ENCODE results near the gene TMEM219. TPM values are rescaled to one million over a fixed set of nuclear protein-coding genes. Genes with fewer than 3 reads are reported as not detected.
A peak's percentile ranks its signal among the peaks of the same experiment; 100 is the strongest.

Gene TMEM219
- total RNA-seq, 4 donors from 2014 or later = 89.1 to 131 (median 100) TPM

DNA sequence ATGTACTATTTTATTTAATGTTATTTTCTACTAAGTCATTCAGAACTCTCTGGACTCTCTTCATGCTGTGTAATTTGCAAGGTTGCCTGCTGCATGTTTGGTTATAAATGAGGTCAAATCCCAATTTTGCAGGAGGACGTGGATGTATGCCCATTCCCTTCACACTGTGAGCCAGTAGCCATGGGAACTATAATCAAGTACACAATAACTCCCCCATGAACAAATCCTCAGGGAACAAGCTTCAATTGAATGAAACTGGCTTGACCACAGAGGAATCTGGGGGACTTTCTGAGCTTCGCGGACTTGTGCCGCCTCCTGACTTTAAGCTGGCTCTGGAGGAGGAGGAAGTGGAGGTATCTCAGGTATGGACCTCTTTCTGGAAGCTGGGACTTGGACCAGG lies 21.2 kb upstream of the TMEM219 start:
- H3K4me1 ChIP-seq = peaks cover 0 to 18% (median 7%) of the 10 kb centered on the region in 3 donors
- no peaks in the 10 kb centered on the region for H3K27me3 ChIP-seq
- ATAC-seq = no peak
- TF ChIP-seq POLR2A (IDR thresholded peaks at IDR 0.05) (no peak), EP300 (IDR thresholded peaks at IDR 0.05) (no peak), POLR2AphosphoS5 (IDR thresholded peaks at IDR 0.05) (no peak)
- TF ChIP-seq, protein P1, sequence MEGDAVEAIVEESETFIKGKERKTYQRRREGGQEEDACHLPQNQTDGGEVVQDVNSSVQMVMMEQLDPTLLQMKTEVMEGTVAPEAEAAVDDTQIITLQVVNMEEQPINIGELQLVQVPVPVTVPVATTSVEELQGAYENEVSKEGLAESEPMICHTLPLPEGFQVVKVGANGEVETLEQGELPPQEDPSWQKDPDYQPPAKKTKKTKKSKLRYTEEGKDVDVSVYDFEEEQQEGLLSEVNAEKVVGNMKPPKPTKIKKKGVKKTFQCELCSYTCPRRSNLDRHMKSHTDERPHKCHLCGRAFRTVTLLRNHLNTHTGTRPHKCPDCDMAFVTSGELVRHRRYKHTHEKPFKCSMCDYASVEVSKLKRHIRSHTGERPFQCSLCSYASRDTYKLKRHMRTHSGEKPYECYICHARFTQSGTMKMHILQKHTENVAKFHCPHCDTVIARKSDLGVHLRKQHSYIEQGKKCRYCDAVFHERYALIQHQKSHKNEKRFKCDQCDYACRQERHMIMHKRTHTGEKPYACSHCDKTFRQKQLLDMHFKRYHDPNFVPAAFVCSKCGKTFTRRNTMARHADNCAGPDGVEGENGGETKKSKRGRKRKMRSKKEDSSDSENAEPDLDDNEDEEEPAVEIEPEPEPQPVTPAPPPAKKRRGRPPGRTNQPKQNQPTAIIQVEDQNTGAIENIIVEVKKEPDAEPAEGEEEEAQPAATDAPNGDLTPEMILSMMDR (IDR thresholded peaks at IDR 0.05) = no peak
- no peaks in the 10 kb centered on the region for H3K36me3 ChIP-seq
- no peaks in the 10 kb centered on the region for H3K9me3 ChIP-seq
- 36 to 47% methylated on average over 3 to 4 of the region's 4 CpGs for WGBS, 2 donors (ENCODE audit: low coverage in 1 of 2)
- H3K4me3 ChIP-seq = no peak overlapping the region
- H3K27ac ChIP-seq = no peak overlapping the region

DNA sequence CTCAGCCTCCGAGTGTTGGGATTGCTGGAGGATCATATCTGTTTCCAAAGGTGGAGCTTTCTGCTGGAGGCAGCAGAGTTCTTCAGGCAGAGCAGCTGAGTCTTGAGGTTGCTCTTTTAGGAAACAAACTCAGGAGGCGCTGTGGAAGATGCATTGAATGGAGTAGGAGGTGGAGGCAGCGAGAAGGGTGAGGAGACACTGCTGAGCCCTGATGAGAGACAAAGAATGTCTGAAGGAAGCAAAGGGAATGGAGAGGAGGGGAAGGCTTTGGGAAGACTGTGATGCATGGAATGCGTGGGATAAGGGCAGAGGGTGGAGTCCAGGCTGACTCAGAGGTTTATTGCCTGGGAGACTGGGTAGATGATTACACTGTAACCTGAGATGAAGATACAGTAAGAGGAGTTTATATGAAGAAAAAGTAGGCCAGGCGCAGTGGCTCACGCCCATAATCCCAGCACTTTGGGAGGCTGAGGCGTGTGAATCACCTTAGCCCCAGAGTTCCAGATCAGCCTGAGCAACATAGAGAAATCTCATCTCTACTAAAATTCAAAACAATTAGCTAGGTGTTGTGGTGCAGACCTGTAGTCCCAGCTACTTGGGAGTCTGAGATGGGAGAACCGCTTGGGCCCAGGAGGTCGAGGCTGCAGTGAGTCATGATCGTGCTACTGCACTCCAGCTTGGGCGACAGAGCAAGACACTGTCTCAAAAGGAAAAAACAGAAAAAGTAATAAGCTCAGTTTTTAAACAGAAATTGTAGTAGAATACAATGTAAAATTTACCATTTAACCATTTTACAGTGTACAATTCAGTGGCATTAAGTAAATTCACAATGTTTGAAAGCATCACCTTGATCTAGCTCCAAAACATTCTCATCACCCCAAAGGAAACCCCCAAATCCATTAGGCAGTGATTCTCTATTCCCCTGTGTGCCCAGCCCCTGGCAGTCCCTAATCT lies 17.8 kb upstream of the TMEM219 start:
- TF ChIP-seq POLR2A (IDR thresholded peaks at IDR 0.05) = no peak
- TF ChIP-seq POLR2AphosphoS5 (IDR thresholded peaks at IDR 0.05) = peak; percentile 38
- H3K27me3 ChIP-seq = no peaks in the 10 kb centered on the region
- H3K4me3 ChIP-seq = no peak overlapping the region
- peak overlapping the region in 3 of 4 donors; percentile 16 to 74 (median 69) for H3K27ac ChIP-seq
- peak; percentile 94 for ATAC-seq
- no peaks in the 10 kb centered on the region for H3K9me3 ChIP-seq
- WGBS, 2 donors (ENCODE audit: low coverage in 1 of 2) = 24 to 33% methylated on average over 1 to 11 of the region's 11 CpGs
- peaks cover 0 to 18% (median 7%) of the 10 kb centered on the region in 3 donors for H3K4me1 ChIP-seq
- no peaks in the 10 kb centered on the region for H3K36me3 ChIP-seq

DNA sequence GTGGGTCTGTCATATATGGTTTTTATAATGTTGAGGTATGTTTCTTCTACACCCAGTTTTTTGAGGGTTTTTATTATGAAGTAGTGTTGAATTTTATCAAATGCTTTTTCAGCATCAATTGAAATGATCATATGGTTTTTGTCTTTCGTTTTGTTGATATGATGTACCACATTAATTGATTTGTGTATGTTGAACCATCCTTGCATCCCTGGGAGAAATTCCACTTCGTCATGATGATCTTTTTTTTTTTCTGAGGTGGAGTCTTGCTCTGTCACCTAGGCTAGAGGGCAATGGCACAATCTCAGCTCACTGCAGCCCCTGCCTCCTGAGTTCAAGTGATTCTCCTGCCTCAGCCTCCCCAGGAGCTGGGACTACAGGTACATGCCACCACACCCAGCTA lies 14.0 kb upstream of the TMEM219 start:
- Histone ChIP-seq H3K36me3 (no peaks in the 10 kb centered on the region), H3K9me3 (no peaks in the 10 kb centered on the region), H3K27ac (no peak overlapping the region), H3K4me1 (peaks cover 0 to 18% (median 7%) of the 10 kb centered on the region in 3 donors), H3K4me3 (no peak overlapping the region), H3K27me3 (no peaks in the 10 kb centered on the region)
- TF ChIP-seq, protein P1 (IDR thresholded peaks at IDR 0.05) = no peak
- TF ChIP-seq POLR2AphosphoS5 (IDR thresholded peaks at IDR 0.05) = no peak
- no peak for TF ChIP-seq POLR2A (IDR thresholded peaks at IDR 0.05)
- TF ChIP-seq EP300 (IDR thresholded peaks at IDR 0.05) = no peak
- WGBS, 2 donors (ENCODE audit: low coverage in 1 of 2) = 64 to 74% methylated on average over 2 of the region's 2 CpGs
- no peak for ATAC-seq

DNA sequence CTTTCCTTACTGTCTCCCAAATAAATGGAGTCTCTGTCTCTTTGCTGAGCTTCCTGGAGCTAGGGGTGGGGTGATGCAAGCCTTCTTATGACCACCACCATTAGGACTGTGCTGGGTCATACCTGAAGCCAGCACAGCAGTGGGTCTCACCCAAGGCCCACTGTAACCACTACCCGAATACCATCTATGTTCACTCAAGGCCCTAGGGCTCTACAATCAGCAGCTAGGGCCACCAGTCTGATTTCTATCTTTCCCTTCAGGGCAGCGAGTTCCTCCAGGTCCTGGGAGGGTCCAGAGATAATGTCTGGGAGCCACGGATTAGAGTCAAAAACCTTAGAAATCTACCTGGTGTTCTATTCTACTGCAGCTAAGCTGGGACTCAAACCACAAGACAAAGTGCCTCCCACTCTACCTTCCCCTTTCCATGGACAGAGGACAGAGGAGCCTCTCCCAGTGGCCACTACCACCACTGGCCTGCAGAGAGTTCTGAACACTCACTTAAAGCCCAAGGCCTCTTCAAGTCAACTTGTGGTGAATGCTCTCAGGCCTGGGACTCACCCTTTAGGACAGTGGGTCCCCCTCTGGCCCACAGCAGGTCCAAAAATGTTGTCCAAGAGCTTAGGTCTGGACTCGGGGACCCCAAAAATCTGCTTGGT lies 10.9 kb upstream of the TMEM219 start:
- Histone ChIP-seq H3K4me3 (no peak overlapping the region), H3K27ac (no peak overlapping the region), H3K36me3 (no peaks in the 10 kb centered on the region), H3K27me3 (no peaks in the 10 kb centered on the region), H3K9me3 (no peaks in the 10 kb centered on the region), H3K4me1 (no peaks in the 10 kb centered on the region)
- no peak for ATAC-seq
- 90 to 100% methylated on average over 2 of the region's 4 CpGs for WGBS, 2 donors (ENCODE audit: low coverage in 1 of 2)
- TF ChIP-seq EP300 (IDR thresholded peaks at IDR 0.05) = no peak
- TF ChIP-seq POLR2AphosphoS5 (IDR thresholded peaks at IDR 0.05) = no peak
- no peak for TF ChIP-seq POLR2A (IDR thresholded peaks at IDR 0.05)
- TF ChIP-seq, protein P1 (IDR thresholded peaks at IDR 0.05) = no peak

DNA sequence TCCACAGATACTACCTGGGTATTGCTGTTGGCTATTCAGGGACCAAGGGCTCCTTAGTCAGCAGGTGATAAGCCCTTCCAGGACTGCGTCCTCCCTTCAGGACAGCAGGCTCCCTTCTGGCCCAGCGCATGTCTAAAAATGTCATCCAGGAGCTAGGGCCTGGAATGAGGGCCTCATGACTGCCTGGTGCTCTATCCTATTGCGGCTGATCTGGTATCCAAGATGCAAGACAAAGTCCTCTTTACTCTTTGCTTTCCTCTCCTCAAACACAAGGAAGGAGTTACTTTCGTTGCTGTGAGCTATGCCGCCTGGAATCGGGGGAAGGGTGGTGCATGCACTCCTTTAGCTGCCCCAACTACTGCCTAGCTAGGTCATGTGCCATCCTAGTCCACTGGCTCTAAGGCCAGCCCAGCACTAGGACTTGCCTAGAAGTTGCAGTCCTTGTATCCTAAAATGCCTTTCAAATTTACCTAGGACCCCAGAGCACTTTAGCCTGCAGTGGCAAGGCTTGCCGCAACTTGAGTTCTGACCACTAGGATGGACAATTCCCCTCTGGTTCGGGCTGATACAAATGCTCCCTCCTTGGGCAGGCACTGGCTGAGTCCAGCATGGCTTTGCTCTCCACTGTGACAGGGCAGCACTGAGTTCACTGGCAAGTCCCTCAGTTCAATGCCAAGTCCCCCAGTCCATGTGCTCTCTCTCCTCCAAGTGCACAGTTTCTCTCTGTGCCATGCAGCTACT lies 10.1 kb upstream of the TMEM219 start:
- Histone ChIP-seq H3K9me3 (no peaks in the 10 kb centered on the region), H3K27me3 (no peaks in the 10 kb centered on the region), H3K27ac (no peak overlapping the region), H3K4me1 (no peaks in the 10 kb centered on the region), H3K4me3 (no peak overlapping the region), H3K36me3 (no peaks in the 10 kb centered on the region)
- ATAC-seq = no peak
- TF ChIP-seq POLR2A (IDR thresholded peaks at IDR 0.05) = no peak
- TF ChIP-seq, protein P1 (IDR thresholded peaks at IDR 0.05) = no peak
- no peak for TF ChIP-seq POLR2AphosphoS5 (IDR thresholded peaks at IDR 0.05)
- no peak for TF ChIP-seq EP300 (IDR thresholded peaks at IDR 0.05)
- WGBS, 2 donors (ENCODE audit: low coverage in 1 of 2) = 79 to 88% methylated on average over 4 to 5 of the region's 8 CpGs
